HCT116 (cell line): ENCODE measurements around the gene ZFP57. TPM values are rescaled to one million over a fixed set of nuclear protein-coding genes. Genes with fewer than 3 reads are reported as not detected.

Experiments
- ATAC-seq: fragments of 200-7000 bp; cut with Tn5 transposase; 2 replicates; pipeline ENCODE4 v1.9.1; 2020; ENCODE audit warnings: mild to moderate bottlenecking, moderate library complexity
- BruUV-seq: library from RNA; stranded (reverse); fragments of 400-500 nt; replicated peaks from 2 replicates; lab custom pipeline; 2021; lab: Mats Ljungman, UMichigan
- CTCF ChIA-PET: fragments of 300-600 bp; sonication (Branson Sonifier 250); formaldehyde crosslinking; loops from one replicate; lab custom pipeline; 2021; ENCODE audit warnings: antibody characterized with exemption; lab: Charles Lee
- POLR2A ChIA-PET: fragments of 300-600, 350-600 bp; sonication (Branson Sonifier 250); formaldehyde crosslinking; loops from one replicate; lab custom pipeline; 2021; ENCODE audit warnings: antibody characterized with exemption; lab: Charles Lee
- RAD21 ChIA-PET, 2 experiments: fragments of 300-600 bp; sonication (Branson Sonifier 250); formaldehyde crosslinking; loops; one replicate each; lab custom pipeline; 2023; ENCODE audit warnings: low total read pairs in 2 of 2; ENCODE audit not compliant: uncharacterized antibody in 2 of 2, unreplicated experiment in 2 of 2, low non-redundant PET in 1 of 2; lab: Charles Lee
- DNase-seq: peaks from one replicate; pipeline ENCODE4 v3.0.0-alpha.2; 2010; ENCODE audit warnings: low read depth, low spot score
- H2AFZ ChIP-seq: fragments of 200-600 bp; shearing (Covaris generic), sonication (generic); 2 replicates; pipeline ENCODE4 v1.6.1; 2017; ENCODE audit warnings: low read depth, mixed run types, mixed read lengths, antibody characterized with exemption, low read length; ENCODE audit not compliant: poor library complexity, severe bottlenecking
- H3K27ac ChIP-seq: 2 replicates; pipeline ENCODE4 v1.5.1; 2012; ENCODE audit warnings: low read depth, low read length
- H3K27me3 ChIP-seq: fragments of 200-600 bp; sonication (generic); 2 replicates; pipeline ENCODE4 v1.6.1; 2016; ENCODE audit warnings: mixed run types, low read length, mixed read lengths; ENCODE audit not compliant: insufficient read depth
- H3K36me3 ChIP-seq, 2 experiments: fragments of 200-500 bp in 1 of 2; fragments of 200-600 bp in 1 of 2; sonication (Bioruptor generic) in 1 of 2; sonication (generic) in 1 of 2; 2 replicates each; pipeline versions ENCODE4 v1.5.1 to v1.6.1; 2014 to 2016; ENCODE audit warnings: low read length in 2 of 2, inconsistent platforms in 1 of 2, mixed read lengths in 1 of 2, mixed run types in 1 of 2; ENCODE audit not compliant: insufficient read depth in 2 of 2, control insufficient read depth in 1 of 2
- H3K4me1 ChIP-seq, 2 experiments: fragments of 200-600 bp in 1 of 2; sonication (generic) in 1 of 2; 2 replicates each; pipeline versions ENCODE4 v1.5.1 to v1.6.1; 2012 to 2017; ENCODE audit warnings: low read length in 2 of 2, inconsistent platforms in 1 of 2, mild to moderate bottlenecking in 1 of 2, mixed read lengths in 1 of 2, mixed run types in 1 of 2, moderate library complexity in 1 of 2; ENCODE audit not compliant: insufficient read depth in 2 of 2, control insufficient read depth in 1 of 2
- H3K4me2 ChIP-seq: fragments of 200-600 bp; sonication (generic); 2 replicates; pipeline ENCODE4 v1.6.1; 2017; ENCODE audit warnings: mixed run types, low read length, mixed read lengths
- H3K4me3 ChIP-seq, 2 experiments: fragments of 200-600 bp in 1 of 2; sonication (generic) in 1 of 2; replicated peaks in 1 of 2; 2 replicates each; pipeline ENCODE4 v1.5.1; 2011 to 2016; ENCODE audit warnings: low read length in 2 of 2, control low read depth in 1 of 2, low read depth in 1 of 2, mild to moderate bottlenecking in 1 of 2, mixed read lengths in 1 of 2, mixed run types in 1 of 2
- H3K79me2 ChIP-seq: fragments of 200-600 bp; sonication (generic); 2 replicates; pipeline ENCODE4 v1.6.1; 2017; ENCODE audit warnings: mild to moderate bottlenecking, mixed run types, low read length, moderate library complexity, mixed read lengths; ENCODE audit not compliant: insufficient read depth
- H3K9ac ChIP-seq: fragments of 200-600 bp; sonication (generic); 2 replicates; pipeline ENCODE4 v1.6.1; 2016; ENCODE audit warnings: low read length, mixed read lengths
- H3K9me2 ChIP-seq: fragments of 200-600 bp; sonication (generic), shearing (Covaris generic); 2 replicates; pipeline ENCODE4 v1.6.1; 2017; ENCODE audit warnings: mixed run types, mild to moderate bottlenecking, moderate library complexity; ENCODE audit not compliant: insufficient read depth
- H3K9me3 ChIP-seq, 2 experiments: fragments of 200-500 bp in 1 of 2; fragments of 200-600 bp in 1 of 2; sonication (Bioruptor generic) in 1 of 2; sonication (generic) in 1 of 2; 2 replicates each; pipeline ENCODE4 v1.6.1; 2014 to 2017; ENCODE audit warnings: low read length in 2 of 2, mixed read lengths in 2 of 2, inconsistent platforms in 1 of 2, low read depth in 1 of 2, mild to moderate bottlenecking in 1 of 2, mixed run types in 1 of 2, moderate library complexity in 1 of 2; ENCODE audit not compliant: control insufficient read depth in 1 of 2, insufficient read depth in 1 of 2
- H4K20me1 ChIP-seq: fragments of 200-600 bp; sonication (generic), shearing (Covaris generic); 2 replicates; pipeline ENCODE4 v1.6.1; 2017; ENCODE audit warnings: mixed run types, mild to moderate bottlenecking, moderate library complexity; ENCODE audit not compliant: insufficient read depth
- CBX3 ChIP-seq: IDR thresholded peaks from 2 replicates; pipeline ENCODE4 v1.6.1; 2012; ENCODE audit warnings: low read depth
- CEBPB ChIP-seq: IDR thresholded peaks from 2 replicates; pipeline ENCODE4 v1.6.1; 2012; ENCODE audit warnings: low read depth
- EGR1 ChIP-seq: IDR thresholded peaks from 2 replicates; pipeline ENCODE4 v1.6.1; 2012; ENCODE audit warnings: low read depth
- ELF1 ChIP-seq: IDR thresholded peaks from 2 replicates; pipeline ENCODE4 v1.6.1; 2012; ENCODE audit warnings: low read depth, borderline replicate concordance
- EZH2 ChIP-seq: fragments of 200-600 bp; sonication (generic); IDR thresholded peaks from 2 replicates; pipeline ENCODE4 v1.6.1; 2017; ENCODE audit warnings: antibody characterized with exemption, mixed run types
- MAX ChIP-seq: IDR thresholded peaks from 2 replicates; pipeline ENCODE4 v1.6.1; 2012
- POLR2A ChIP-seq: IDR thresholded peaks from 2 replicates; pipeline ENCODE4 v1.7.0; 2011; ENCODE audit warnings: borderline replicate concordance; ENCODE audit not compliant: insufficient read depth, insufficient read length; ENCODE audit errors: extremely low read depth
- POLR2AphosphoS5 ChIP-seq: IDR thresholded peaks from 2 replicates; pipeline ENCODE4 v1.6.1; 2011; ENCODE audit warnings: mild to moderate bottlenecking, low read depth, low read length, moderate library complexity
- RAD21 ChIP-seq: IDR thresholded peaks from 2 replicates; pipeline ENCODE4 v1.6.1; 2012; ENCODE audit warnings: low read depth, mild to moderate bottlenecking
- SIN3A ChIP-seq: IDR thresholded peaks from 2 replicates; pipeline ENCODE4 v1.6.1; 2012; ENCODE audit warnings: low read depth
- SP1 ChIP-seq: IDR thresholded peaks from 2 replicates; pipeline ENCODE4 v1.6.1; 2012; ENCODE audit warnings: low read depth
- ZFX ChIP-seq: fragments of 450-650 bp; IDR thresholded peaks from 2 replicates; pipeline ENCODE4 v1.6.1; 2017
- intact Hi-C: fragments of 100-400 bp; cut with micrococcal nuclease; formaldehyde crosslinking; loops from 2 replicates; pipeline ENCODE4 v1.10.0; 2022
- total RNA-seq: library from RNA; stranded (reverse); gene quantifications from one replicate; pipeline ENCODE4 v1.2.1, GENCODE V29; 2021; ENCODE audit not compliant: unreplicated experiment
- TF ChIP-seq, protein P1 (sequence below): IDR thresholded peaks from 2 replicates; pipeline ENCODE4 v1.6.1; 2012
- TF ChIP-seq, protein P2 (sequence below), 3 experiments: fragments of 200-600 bp in 1 of 3; sonication (generic) in 1 of 3; IDR thresholded peaks in 2 of 3; conservative IDR thresholded peaks in 1 of 3; 2 replicates each; pipeline ENCODE4 v1.5.1; 2012 to 2017; ENCODE audit warnings: low read depth in 2 of 3, low read length in 2 of 3, antibody characterized with exemption in 1 of 3, borderline replicate concordance in 1 of 3, control low read depth in 1 of 3, mild to moderate bottlenecking in 1 of 3, mixed read lengths in 1 of 3, mixed run types in 1 of 3, moderate library complexity in 1 of 3; ENCODE audit not compliant: insufficient read depth in 1 of 3

Gene ZFP57
- total RNA-seq, 1 experiment from 2014 or later, result not detected

DNA sequence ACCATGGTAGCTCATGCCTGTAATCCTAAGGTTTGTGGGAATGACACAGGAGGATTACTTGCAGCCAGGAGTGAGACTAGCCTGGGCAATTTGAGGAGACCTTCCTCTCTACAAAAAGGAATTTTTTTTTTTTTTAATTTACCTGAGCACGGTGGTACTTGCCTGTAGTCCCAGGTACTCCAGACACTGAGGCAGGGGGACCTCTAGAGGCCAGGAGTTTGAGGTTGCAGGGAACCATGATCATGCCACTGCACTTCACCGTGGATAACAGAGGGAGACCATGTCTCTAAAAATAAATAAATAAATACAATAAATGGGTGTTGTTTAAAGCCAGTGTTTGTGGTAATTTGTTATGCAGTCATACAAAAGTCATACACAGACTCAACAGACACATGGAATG is 39.9 kb upstream of the ZFP57 start:
- peak; percentile 48 for DNase-seq
- intact Hi-C loops, result no loop called here
- CTCF ChIA-PET, result interaction anchor here (1.0 kb wide), 1 partner anchor 29 kb away, joined by 3 read pairs; no protein-coding TSS in a partner anchor

DNA sequence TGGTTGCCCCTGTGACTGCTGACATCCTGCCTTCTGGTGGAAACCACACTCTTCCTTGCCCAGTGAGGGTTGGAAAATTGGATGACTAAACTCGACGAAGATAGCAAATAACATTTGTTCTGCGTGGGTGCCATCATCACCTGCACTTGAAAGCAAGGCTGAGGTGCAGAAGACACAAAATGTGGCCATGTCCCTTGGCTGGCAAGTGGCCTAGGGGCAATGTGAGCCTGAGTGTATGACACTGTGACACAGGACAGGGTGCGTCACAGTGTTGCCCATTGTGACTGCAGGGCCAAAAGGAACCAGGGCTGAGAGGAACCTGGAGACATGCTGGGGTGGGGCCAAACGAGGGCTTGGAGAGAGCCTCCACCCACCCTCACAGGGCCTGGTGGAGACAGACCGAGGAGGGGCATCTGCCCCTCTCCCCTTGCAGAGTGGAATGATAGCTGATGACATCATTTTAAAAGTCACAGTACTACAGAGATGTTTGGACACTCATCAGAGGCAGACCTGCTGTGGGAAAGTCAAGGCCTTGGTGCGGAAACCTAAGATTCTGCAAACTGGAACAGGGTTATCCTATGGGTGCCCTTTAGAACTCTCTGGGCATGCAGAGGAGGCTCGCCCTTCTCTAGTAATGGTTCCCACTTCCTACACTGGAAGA is 29.5 kb upstream of the ZFP57 start:
- ChIA-PET RAD21 (no interaction called here), CTCF (interaction anchor here (0.8 kb wide), 1 partner anchor 14 kb away, joined by 4 read pairs; no protein-coding TSS in a partner anchor), POLR2A (no interaction called here)
- DNase-seq (no peak), ATAC-seq (no peak)
- intact Hi-C loops, result no loop called here
- no peaks in the 10 kb centered on the region for H3K79me2 ChIP-seq
- H2AFZ ChIP-seq, result no peak overlapping the region
- no TSS peak for BruUV-seq
- no peak overlapping the region for H3K4me2 ChIP-seq
- no peak overlapping the region for H3K4me3 ChIP-seq
- H3K9ac ChIP-seq, result no peak overlapping the region
- no peaks in the 10 kb centered on the region for H3K4me1 ChIP-seq
- no peaks in the 10 kb centered on the region for H4K20me1 ChIP-seq
- no peaks in the 10 kb centered on the region for H3K36me3 ChIP-seq
- no peaks in the 10 kb centered on the region for H3K9me2 ChIP-seq
- H3K27ac ChIP-seq, result no peak overlapping the region
- no peaks in the 10 kb centered on the region for H3K9me3 ChIP-seq
- H3K27me3 ChIP-seq, result peaks cover 5% of the 10 kb centered on the region; the same call in 1 of the 2 replicates
- no peak for TF ChIP-seq CBX3
- TF ChIP-seq CEBPB, result no peak
- no peak for TF ChIP-seq POLR2A
- no peak for TF ChIP-seq POLR2AphosphoS5
- TF ChIP-seq ELF1, result no peak
- TF ChIP-seq RAD21, result no peak
- no peak for TF ChIP-seq MAX
- TF ChIP-seq, protein P1, sequence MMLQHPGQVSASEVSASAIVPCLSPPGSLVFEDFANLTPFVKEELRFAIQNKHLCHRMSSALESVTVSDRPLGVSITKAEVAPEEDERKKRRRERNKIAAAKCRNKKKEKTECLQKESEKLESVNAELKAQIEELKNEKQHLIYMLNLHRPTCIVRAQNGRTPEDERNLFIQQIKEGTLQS, result no peak
- TF ChIP-seq, protein P2, sequence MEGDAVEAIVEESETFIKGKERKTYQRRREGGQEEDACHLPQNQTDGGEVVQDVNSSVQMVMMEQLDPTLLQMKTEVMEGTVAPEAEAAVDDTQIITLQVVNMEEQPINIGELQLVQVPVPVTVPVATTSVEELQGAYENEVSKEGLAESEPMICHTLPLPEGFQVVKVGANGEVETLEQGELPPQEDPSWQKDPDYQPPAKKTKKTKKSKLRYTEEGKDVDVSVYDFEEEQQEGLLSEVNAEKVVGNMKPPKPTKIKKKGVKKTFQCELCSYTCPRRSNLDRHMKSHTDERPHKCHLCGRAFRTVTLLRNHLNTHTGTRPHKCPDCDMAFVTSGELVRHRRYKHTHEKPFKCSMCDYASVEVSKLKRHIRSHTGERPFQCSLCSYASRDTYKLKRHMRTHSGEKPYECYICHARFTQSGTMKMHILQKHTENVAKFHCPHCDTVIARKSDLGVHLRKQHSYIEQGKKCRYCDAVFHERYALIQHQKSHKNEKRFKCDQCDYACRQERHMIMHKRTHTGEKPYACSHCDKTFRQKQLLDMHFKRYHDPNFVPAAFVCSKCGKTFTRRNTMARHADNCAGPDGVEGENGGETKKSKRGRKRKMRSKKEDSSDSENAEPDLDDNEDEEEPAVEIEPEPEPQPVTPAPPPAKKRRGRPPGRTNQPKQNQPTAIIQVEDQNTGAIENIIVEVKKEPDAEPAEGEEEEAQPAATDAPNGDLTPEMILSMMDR (IDR thresholded peaks at IDR 0.05 in 2 of 3, conservative IDR thresholded peaks at IDR 0.05 in 1 of 3; ENCODE audit: borderline replicate concordance in 1 of 3, insufficient read depth in 1 of 3, low read depth in 2 of 3, low read length in 2 of 3), result no peak
- no peak for TF ChIP-seq EZH2
- no peak for TF ChIP-seq ZFX
- no peak for TF ChIP-seq SIN3A
- TF ChIP-seq SP1, result no peak
- TF ChIP-seq EGR1, result no peak

More for the DNA sequence above, 39.9 kb upstream of the ZFP57 start:
- H3K27me3 ChIP-seq, result no peaks in the 10 kb centered on the region
- no peaks in the 10 kb centered on the region for H3K9me2 ChIP-seq
- H2AFZ ChIP-seq, result peak overlapping the region; percentile 18
- H3K4me3 ChIP-seq, result no peak overlapping the region
- peak; percentile 41; the same call in 1 of the 2 replicates for TF ChIP-seq RAD21
- TF ChIP-seq, protein P2 (IDR thresholded peaks at IDR 0.05 in 2 of 3, conservative IDR thresholded peaks at IDR 0.05 in 1 of 3; ENCODE audit: borderline replicate concordance in 1 of 3, insufficient read depth in 1 of 3, low read depth in 2 of 3, low read length in 2 of 3), result peak; percentile 30 to 56 (median 38); a peak in 4 of 6 replicates
- TF ChIP-seq EZH2, result no peak
- H4K20me1 ChIP-seq, result no peaks in the 10 kb centered on the region
- no peak overlapping the region for H3K4me2 ChIP-seq
- H3K79me2 ChIP-seq, result no peaks in the 10 kb centered on the region
- peaks cover 0 to 9% of the 10 kb centered on the region in 2 experiments; a peak in 1 of 4 replicates for H3K4me1 ChIP-seq
- POLR2A ChIA-PET, result no interaction called here
- peak; percentile 57 for ATAC-seq
- RAD21 ChIA-PET, result no interaction called here
- no peak overlapping the region for H3K27ac ChIP-seq
- BruUV-seq, result no TSS peak
- H3K9ac ChIP-seq, result no peak overlapping the region
- peaks cover 0 to 3% of the 10 kb centered on the region in 2 experiments; a peak in 1 of 4 replicates for H3K36me3 ChIP-seq
- no peaks in the 10 kb centered on the region for H3K9me3 ChIP-seq
